ENCODE measurements around the gene TLE4.

The TLE4 gene

GRCh38 chr9:79668956-79669355 lies 97.2 kb downstream of the TLE4 start:
- no peak overlapping the region for H3K4me3 ChIP-seq (ENCODE audit: control insufficient read depth, low read depth, low read length)
- TF ChIP-seq CTCF (IDR thresholded peaks at IDR 0.05; ENCODE audit: control insufficient read depth, insufficient read depth, low read depth, low read length, missing control alignments): no peak
- DNase-seq (ENCODE audit: low read depth): no peak

GRCh38 chr9:79670269-79670961 lies 98.7 kb downstream of the TLE4 start:
- TF ChIP-seq CTCF (IDR thresholded peaks at IDR 0.05; ENCODE audit: control insufficient read depth, insufficient read depth, low read depth, low read length, missing control alignments): no peak
- DNase-seq (ENCODE audit: low read depth): no peak
- no peak overlapping the region for H3K4me3 ChIP-seq (ENCODE audit: control insufficient read depth, low read depth, low read length)

GRCh38 chr9:79671558-79671957 lies 99.8 kb downstream of the TLE4 start:
- no peak for DNase-seq (ENCODE audit: low read depth)
- no peak overlapping the region for H3K4me3 ChIP-seq (ENCODE audit: control insufficient read depth, low read depth, low read length)
- no peak for TF ChIP-seq CTCF (IDR thresholded peaks at IDR 0.05; ENCODE audit: control insufficient read depth, insufficient read depth, low read depth, low read length, missing control alignments)

- TF ChIP-seq CTCF (IDR thresholded peaks at IDR 0.05; ENCODE audit: control insufficient read depth, insufficient read depth, low read depth, low read length, missing control alignments): no peak
- DNase-seq (ENCODE audit: low read depth): no peak
- no peak overlapping the region for H3K4me3 ChIP-seq (ENCODE audit: control insufficient read depth, low read depth, low read length)
These were observed 100.5 kb downstream of the TLE4 start for GRCh38 chr9:79672236-79672635.

- H3K4me3 ChIP-seq (ENCODE audit: control insufficient read depth, low read depth, low read length): no peak overlapping the region
- DNase-seq (ENCODE audit: low read depth): no peak
- no peak for TF ChIP-seq CTCF (IDR thresholded peaks at IDR 0.05; ENCODE audit: control insufficient read depth, insufficient read depth, low read depth, low read length, missing control alignments)
These were observed 101.1 kb downstream of the TLE4 start for GRCh38 chr9:79672891-79673290.

GRCh38 chr9:79673614-79674013 lies 101.8 kb downstream of the TLE4 start:
- no peak overlapping the region for H3K4me3 ChIP-seq (ENCODE audit: control insufficient read depth, low read depth, low read length)
- DNase-seq (ENCODE audit: low read depth): no peak
- TF ChIP-seq CTCF (IDR thresholded peaks at IDR 0.05; ENCODE audit: control insufficient read depth, insufficient read depth, low read depth, low read length, missing control alignments): no peak

Data from AG09309 (cell line).